Endothelial cell of umbilical vein (primary cell): Measurements from ENCODE around the gene POLR1H. TPM values are rescaled to one million over a fixed set of nuclear protein-coding genes. Genes with fewer than 3 reads are reported as not detected.

Experiments
- BruUV-seq: library from RNA; stranded (reverse); fragments of 400-500 nt; replicated peaks from 2 replicates; lab custom pipeline; 2021; lab: Mats Ljungman, UMichigan
- CTCF ChIA-PET: fragments of 300-600, 350-600 bp; sonication (Branson Sonifier 250); formaldehyde crosslinking; loops from one replicate; lab custom pipeline; 2021; ENCODE audit warnings: antibody characterized with exemption, inconsistent platforms; lab: Charles Lee
- POLR2A ChIA-PET: fragments of 300-600, 350-600 bp; sonication (Branson Sonifier 250); formaldehyde crosslinking; loops from one replicate; lab custom pipeline; 2021; ENCODE audit warnings: antibody characterized with exemption, inconsistent platforms; lab: Charles Lee
- DNase-seq: peaks from one replicate; pipeline ENCODE4 v3.0.0-alpha.2; 2011; ENCODE audit warnings: low read depth, low spot score
- FAIRE-seq: peaks from 2 replicates; lab custom pipeline; 2011; peaks lifted over from hg19 to GRCh38; lab: Jason Lieb, UNC
- H2AFZ ChIP-seq: 2 replicates; pipeline ENCODE4 v1.6.0; 2012; ENCODE audit warnings: low read depth, low read length, control low read depth, inconsistent platforms
- H3K27ac ChIP-seq: 2 replicates; pipeline ENCODE4 v1.5.1; 2011; ENCODE audit warnings: low read depth, mild to moderate bottlenecking, control low read depth, low read length, moderate library complexity; ENCODE audit not compliant: insufficient read depth
- H3K27me3 ChIP-seq, 2 experiments: 2 replicates each; pipeline versions ENCODE4 v1.6.0 to v1.6.1; 2011; ENCODE audit warnings: low read length in 2 of 2, mixed read lengths in 1 of 2; ENCODE audit not compliant: control insufficient read depth in 2 of 2, insufficient read depth in 2 of 2
- H3K36me3 ChIP-seq, 2 experiments: 2 replicates in 1 of 2; 3 replicates in 1 of 2; pipeline ENCODE4 v1.5.1; 2011; ENCODE audit warnings: low read length in 2 of 2, mild to moderate bottlenecking in 1 of 2, moderate library complexity in 1 of 2; ENCODE audit not compliant: control insufficient read depth in 2 of 2, insufficient read depth in 2 of 2; ENCODE audit errors: extremely low read depth in 1 of 2
- H3K4me1 ChIP-seq: 3 replicates; pipeline ENCODE4 v1.5.1; 2011; ENCODE audit warnings: mild to moderate bottlenecking, low read length; ENCODE audit not compliant: control insufficient read depth, insufficient read depth; ENCODE audit errors: extremely low read depth
- H3K4me2 ChIP-seq: 2 replicates; pipeline ENCODE4 v1.6.1; 2011; ENCODE audit warnings: low read length, control low read depth, mixed read lengths; ENCODE audit not compliant: insufficient read depth
- H3K4me3 ChIP-seq, 3 experiments: fragments of 200-600 bp in 1 of 3; sonication (generic), shearing (Covaris generic) in 1 of 3; replicated peaks in 1 of 3; 2 replicates each; pipeline ENCODE4 v1.5.1; 2011 to 2016; ENCODE audit warnings: control low read depth in 3 of 3, low read length in 3 of 3, mild to moderate bottlenecking in 2 of 3, inconsistent platforms in 1 of 3, low read depth in 1 of 3, moderate library complexity in 1 of 3; ENCODE audit not compliant: insufficient read depth in 1 of 3
- H3K79me2 ChIP-seq: 2 replicates; pipeline ENCODE4 v1.6.0; 2012; ENCODE audit warnings: low read length, inconsistent platforms; ENCODE audit not compliant: control insufficient read depth, insufficient read depth
- H3K9ac ChIP-seq: replicated peaks from 2 replicates; pipeline ENCODE3; 2011; ENCODE audit warnings: low read length, control low read depth; ENCODE audit not compliant: insufficient read depth; ENCODE audit errors: extremely low read depth
- H3K9me1 ChIP-seq: replicated peaks from 3 replicates; pipeline ENCODE4 v1.6.0; 2011; ENCODE audit warnings: mild to moderate bottlenecking, low read length; ENCODE audit not compliant: control insufficient read depth, insufficient read depth; ENCODE audit errors: extremely low read depth
- H3K9me3 ChIP-seq: replicated peaks from 2 replicates; pipeline ENCODE4 v1.5.1; 2012; ENCODE audit warnings: low read length, inconsistent platforms; ENCODE audit not compliant: control insufficient read depth, insufficient read depth
- H4K20me1 ChIP-seq: replicated peaks from 2 replicates; pipeline ENCODE3; 2011; ENCODE audit warnings: mild to moderate bottlenecking, low read length; ENCODE audit not compliant: control insufficient read depth, insufficient read depth; ENCODE audit errors: extremely low read depth
- EZH2 ChIP-seq: IDR thresholded peaks from 2 replicates; pipeline ENCODE4 v1.6.1; 2012; ENCODE audit warnings: borderline replicate concordance, low read depth, mild to moderate bottlenecking, moderate library complexity, low read length, inconsistent platforms; ENCODE audit not compliant: severe bottlenecking
- FOS ChIP-seq: IDR thresholded peaks from 2 replicates; pipeline ENCODE4 v1.6.1; 2011; ENCODE audit warnings: mild to moderate bottlenecking, low read length, moderate library complexity, borderline replicate concordance; ENCODE audit not compliant: insufficient read depth
- GATA2 ChIP-seq: IDR thresholded peaks from 2 replicates; pipeline ENCODE4 v1.7.0; 2011; ENCODE audit warnings: low read depth, mild to moderate bottlenecking, moderate library complexity, mixed read lengths, low read length; ENCODE audit not compliant: insufficient read length, insufficient read depth
- JUN ChIP-seq: IDR thresholded peaks from 2 replicates; pipeline ENCODE4 v1.6.1; 2011; ENCODE audit warnings: borderline replicate concordance, low read depth; ENCODE audit not compliant: insufficient read length, insufficient read depth
- MYC ChIP-seq: IDR thresholded peaks from one replicate; pipeline ENCODE4 v1.6.1; 2011; ENCODE audit warnings: mild to moderate bottlenecking, low read depth, low read length
- POLR2A ChIP-seq: IDR thresholded peaks from 2 replicates; pipeline ENCODE4 v1.6.1; 2012; ENCODE audit warnings: low read depth, mild to moderate bottlenecking, control low read depth, low read length
- dilution Hi-C: fragments of 300-500 bp; cut with MboI; formaldehyde crosslinking; loops from one replicate; pipeline ENCODE4 v1.15.0; 2019; ENCODE audit warnings: low sequenced_read_pairs; ENCODE audit not compliant: extremely low pct_ligation_motif_present
- intact Hi-C: fragments of 100-400 bp; cut with micrococcal nuclease; formaldehyde crosslinking; loops from one replicate; pipeline ENCODE4 v1.10.0; 2022
- polyA plus RNA-seq, 4 experiments: library from polyadenylated mRNA; depleted of rRNA in 3 of 4; stranded (reverse) in 3 of 4; unstranded in 1 of 4; fragments of >200 nt; gene quantifications; 2 replicates each; pipeline versions ENCODE4 v1.2.1 to v1.2.3, GENCODE V29; 2011 to 2012; ENCODE audit warnings: missing spikeins in 1 of 4
- total RNA-seq: library from RNA; stranded (reverse); gene quantifications from 2 replicates; pipeline ENCODE4 v1.2.3, GENCODE V29; 2021
- TF ChIP-seq, protein P1 (sequence below): IDR thresholded peaks from 2 replicates; pipeline ENCODE4 v1.6.1; 2011; ENCODE audit not compliant: insufficient read depth, insufficient read length
- TF ChIP-seq, protein P2 (sequence below), 2 donors: IDR thresholded peaks; 1 replicate in 1 of 2; 2 replicates in 1 of 2; pipeline ENCODE4 v1.5.1; 2011; ENCODE audit warnings: low read length in 2 of 2, mild to moderate bottlenecking in 2 of 2, moderate library complexity in 2 of 2, control low read depth in 1 of 2, inconsistent platforms in 1 of 2, low read depth in 1 of 2; ENCODE audit not compliant: insufficient read depth in 1 of 2; ENCODE audit errors: extremely low read depth in 1 of 2

Gene POLR1H
- total and polyA plus RNA-seq, 2 donors (not counting 3 experiments of a cell fraction or from before 2014, with no cell fraction given): 32.5 to 65.3 TPM

- no TSS peak for BruUV-seq
- CTCF ChIA-PET: interaction anchor here (1.3 to 2.0 kb wide), 2 partner anchors 14 to 27 kb away, joined by 5 to 6 read pairs; partner anchors contain the start of gene POLR1H
- H3K4me2 ChIP-seq: no peak within 1 kb of the TSS
These were observed 14.2 kb downstream of the POLR1H start, which contains the start of gene RNF39 for GRCh38 chr6:30075094-30075789. Gene RNF39, minus strand, starts transcription at chr6:30075769. Its CDS starts 184 bp downstream, at chr6:30075585.

DNA sequence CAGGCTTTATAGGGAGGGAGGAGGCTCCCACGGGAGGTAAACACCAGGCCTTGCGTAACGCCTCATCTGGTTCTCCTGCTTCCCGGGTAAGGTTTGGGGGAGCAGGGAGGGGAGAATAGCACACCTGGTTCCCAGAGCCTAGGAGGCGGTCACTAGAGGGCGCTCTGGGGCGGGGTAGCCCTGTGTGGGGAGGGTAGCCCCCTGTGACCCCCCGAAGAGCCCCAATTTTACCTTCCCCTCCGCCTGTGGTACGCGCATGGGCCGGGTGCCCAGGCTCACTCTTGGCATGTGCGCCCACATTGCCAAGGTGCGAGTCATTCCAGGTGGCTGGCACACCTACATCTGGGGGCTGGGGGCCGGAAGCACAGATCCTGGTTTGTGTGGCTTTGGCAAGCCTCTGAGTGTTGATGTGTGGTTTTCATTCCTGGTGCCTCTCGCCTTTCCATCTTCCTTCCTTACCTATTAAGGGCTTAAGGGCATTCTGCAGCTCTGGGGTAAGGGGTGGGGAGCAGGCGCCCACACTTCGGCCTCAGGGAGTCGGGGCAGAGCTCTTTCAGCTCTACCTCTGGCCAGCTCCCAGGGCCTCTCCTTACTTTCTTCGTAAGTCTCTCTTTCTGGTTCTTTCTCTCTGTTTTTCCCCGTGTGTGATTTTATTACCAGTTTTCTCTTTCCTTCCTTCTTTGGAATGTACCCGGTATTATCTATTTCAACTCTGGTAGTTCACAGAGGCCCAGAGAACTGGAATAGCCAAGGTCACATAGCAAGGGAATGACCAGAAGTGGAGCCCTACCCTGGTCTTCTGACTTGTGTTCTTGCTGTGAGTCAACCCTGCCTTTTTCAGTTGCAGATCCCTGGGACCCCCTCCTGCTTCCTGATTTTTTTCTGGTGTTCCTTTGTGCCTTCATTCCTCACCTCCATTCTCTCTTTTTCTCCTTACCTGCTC lies 15.0 kb downstream of the POLR1H start:
- BruUV-seq: no TSS peak
- Histone ChIP-seq H3K27me3 (peaks cover 75 to 91% of the 10 kb centered on the region in 2 experiments), H3K4me3 (no peak overlapping the region), H3K36me3 (no peaks in the 10 kb centered on the region), H3K9me3 (no peaks in the 10 kb centered on the region), H3K9ac (no peak overlapping the region), H3K27ac (no peak overlapping the region), H3K9me1 (no peaks in the 10 kb centered on the region), H2AFZ (no peak overlapping the region), H3K4me1 (peaks cover under 1% of the 10 kb centered on the region), H4K20me1 (no peaks in the 10 kb centered on the region), H3K4me2 (no peak overlapping the region), H3K79me2 (no peaks in the 10 kb centered on the region)
- DNase-seq: no peak
- no peak for FAIRE-seq
- TF ChIP-seq, protein P1, sequence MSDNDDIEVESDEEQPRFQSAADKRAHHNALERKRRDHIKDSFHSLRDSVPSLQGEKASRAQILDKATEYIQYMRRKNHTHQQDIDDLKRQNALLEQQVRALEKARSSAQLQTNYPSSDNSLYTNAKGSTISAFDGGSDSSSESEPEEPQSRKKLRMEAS: no peak
- TF ChIP-seq, protein P2, sequence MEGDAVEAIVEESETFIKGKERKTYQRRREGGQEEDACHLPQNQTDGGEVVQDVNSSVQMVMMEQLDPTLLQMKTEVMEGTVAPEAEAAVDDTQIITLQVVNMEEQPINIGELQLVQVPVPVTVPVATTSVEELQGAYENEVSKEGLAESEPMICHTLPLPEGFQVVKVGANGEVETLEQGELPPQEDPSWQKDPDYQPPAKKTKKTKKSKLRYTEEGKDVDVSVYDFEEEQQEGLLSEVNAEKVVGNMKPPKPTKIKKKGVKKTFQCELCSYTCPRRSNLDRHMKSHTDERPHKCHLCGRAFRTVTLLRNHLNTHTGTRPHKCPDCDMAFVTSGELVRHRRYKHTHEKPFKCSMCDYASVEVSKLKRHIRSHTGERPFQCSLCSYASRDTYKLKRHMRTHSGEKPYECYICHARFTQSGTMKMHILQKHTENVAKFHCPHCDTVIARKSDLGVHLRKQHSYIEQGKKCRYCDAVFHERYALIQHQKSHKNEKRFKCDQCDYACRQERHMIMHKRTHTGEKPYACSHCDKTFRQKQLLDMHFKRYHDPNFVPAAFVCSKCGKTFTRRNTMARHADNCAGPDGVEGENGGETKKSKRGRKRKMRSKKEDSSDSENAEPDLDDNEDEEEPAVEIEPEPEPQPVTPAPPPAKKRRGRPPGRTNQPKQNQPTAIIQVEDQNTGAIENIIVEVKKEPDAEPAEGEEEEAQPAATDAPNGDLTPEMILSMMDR (IDR thresholded peaks at IDR 0.05; ENCODE audit: extremely low read depth in 1 of 2, insufficient read depth in 1 of 2, low read depth in 1 of 2, low read length in 2 of 2): peak; percentile 6 to 37
- intact Hi-C loops: no loop called here
- POLR2A ChIA-PET: no interaction called here
- dilution Hi-C loops: no loop called here
- CTCF ChIA-PET: interaction anchor here (1.2 to 2.0 kb wide), 2 partner anchors 15 to 55 kb away, joined by 3 to 6 read pairs; partner anchors contain the start of gene POLR1H

More at GRCh38 chr6:30075094-30075789, 14.2 kb downstream of the POLR1H start, which contains the start of gene RNF39:
- Histone ChIP-seq H3K4me1 (peaks cover 3% of the 10 kb centered on the region), H4K20me1 (no peaks in the 10 kb centered on the region), H3K27me3 (peaks cover 83 to 99% of the 10 kb centered on the region in 2 experiments), H3K9me1 (no peaks in the 10 kb centered on the region), H3K79me2 (no peaks in the 10 kb centered on the region), H3K9ac (no peak within 1 kb of the TSS), H3K9me3 (no peaks in the 10 kb centered on the region), H3K4me3 (no peak within 1 kb of the TSS), H3K27ac (no peak within 1 kb of the TSS), H3K36me3 (no peaks in the 10 kb centered on the region), H2AFZ (no peak within 1 kb of the TSS)
- TF ChIP-seq FOS: no peak
- TF ChIP-seq POLR2A: no peak
- no peak for TF ChIP-seq GATA2
- TF ChIP-seq JUN: no peak
- no peak for TF ChIP-seq MYC
- peak; percentile 96 for TF ChIP-seq EZH2
- dilution Hi-C loops: no loop called here
- DNase-seq (no peak), FAIRE-seq (no peak)
- intact Hi-C loops: no loop called here
- POLR2A ChIA-PET: no interaction called here
